Astrocyte of the spinal cord (primary cell): ENCODE data around the gene PABPN1.

ENCODE experiments used
- DNase-seq: peaks from one replicate; pipeline ENCODE4 v3.0.0; 2011; ENCODE audit warnings: low read depth, low spot score
- H3K4me3 ChIP-seq: 2 replicates; pipeline ENCODE4 v1.5.1; 2011; ENCODE audit warnings: low read depth, mild to moderate bottlenecking, low read length, moderate library complexity
- CTCF ChIP-seq: IDR thresholded peaks from 2 replicates; pipeline ENCODE4 v1.5.1; 2012; ENCODE audit warnings: low read depth, mild to moderate bottlenecking, low read length, inconsistent platforms
- in situ Hi-C: cut with HindIII; loops from 2 replicates; pipeline ENCODE4 v1.10.0; 2017; ENCODE audit warnings: low sequenced_read_pairs

PABPN1 gene

GRCh38 chr14:23301969-23302289 is 19.3 kb upstream of the PABPN1 start:
- DNase-seq, result no peak
- in situ Hi-C loops, result no loop called here
- peak overlapping the region; percentile 50 for H3K4me3 ChIP-seq
- no peak for TF ChIP-seq CTCF

- TF ChIP-seq CTCF, result no peak
- H3K4me3 ChIP-seq, result peak within 1 kb of the TSS; percentile 50
- peak; percentile 46 for DNase-seq
- in situ Hi-C loops, result no loop called here
Measured at GRCh38 chr14:23302290-23303225, 18.7 kb upstream of the PABPN1 start, which contains the start of gene PPP1R3E. Gene PPP1R3E (minus strand): TSS chr14:23302859. CDS start chr14:23302576, 283 bp downstream.

- in situ Hi-C loops, result no loop called here
- TF ChIP-seq CTCF, result no peak
- DNase-seq, result peak; percentile 91
- peak within 1 kb of the TSS; percentile 95 for H3K4me3 ChIP-seq
Measured at GRCh38 chr14:23306412-23307145, 14.7 kb upstream of the PABPN1 start, which contains the start of gene BCL2L2. Gene BCL2L2 (plus strand): TSS chr14:23306833. CDS start chr14:23307768, 935 bp downstream.

- in situ Hi-C loops, result no loop called here
- no peak for DNase-seq
- no peak for TF ChIP-seq CTCF
- peak overlapping the region; percentile 95 for H3K4me3 ChIP-seq
Measured at GRCh38 chr14:23307146-23307530, 14.1 kb upstream of the PABPN1 start.

- no peak for TF ChIP-seq CTCF
- peak overlapping the region; percentile 95 for H3K4me3 ChIP-seq
- in situ Hi-C loops, result no loop called here
- no peak for DNase-seq
Measured at GRCh38 chr14:23307687-23308644, 13.3 kb upstream of the PABPN1 start.
